LNCaP clone FGC (cell line): Measurements from ENCODE around the gene DOCK9.

ENCODE experiments used
- DNase-seq: peaks from one replicate; pipeline ENCODE4 v3.0.0-alpha.2; 2011; ENCODE audit warnings: low read depth
- H3K4me3 ChIP-seq: 2 replicates; pipeline ENCODE4 v1.5.1; 2011; ENCODE audit warnings: mild to moderate bottlenecking, low read depth, low read length, control low read depth
- CTCF ChIP-seq: IDR thresholded peaks from 2 replicates; pipeline ENCODE4 v1.5.1; 2012; ENCODE audit warnings: mild to moderate bottlenecking; ENCODE audit not compliant: control insufficient read depth, insufficient read depth; ENCODE audit errors: extremely low read depth

The DOCK9 gene

GRCh38 chr13:98954313-98954712 is 23.6 kb downstream of the DOCK9 start:
- DNase-seq, result no peak
- H3K4me3 ChIP-seq, result no peak overlapping the region
- TF ChIP-seq CTCF, result no peak

GRCh38 chr13:98951266-98951665 is 26.6 kb downstream of the DOCK9 start:
- H3K4me3 ChIP-seq, result no peak overlapping the region
- no peak for DNase-seq
- no peak for TF ChIP-seq CTCF

GRCh38 chr13:98950705-98951104 is 27.2 kb downstream of the DOCK9 start:
- TF ChIP-seq CTCF, result no peak
- no peak for DNase-seq
- H3K4me3 ChIP-seq, result no peak overlapping the region

GRCh38 chr13:98947925-98948324 is 29.9 kb downstream of the DOCK9 start:
- TF ChIP-seq CTCF, result no peak
- DNase-seq, result no peak
- no peak overlapping the region for H3K4me3 ChIP-seq

- TF ChIP-seq CTCF, result no peak
- DNase-seq, result no peak
- no peak overlapping the region for H3K4me3 ChIP-seq
Observed at GRCh38 chr13:98945863-98946605, 31.8 kb downstream of the DOCK9 start.

- no peak for TF ChIP-seq CTCF
- no peak for DNase-seq
- no peak overlapping the region for H3K4me3 ChIP-seq
Observed at GRCh38 chr13:98944336-98944735, 33.5 kb downstream of the DOCK9 start.

GRCh38 chr13:98942997-98943396 is 34.9 kb downstream of the DOCK9 start:
- H3K4me3 ChIP-seq, result no peak overlapping the region
- no peak for DNase-seq
- no peak for TF ChIP-seq CTCF
